Aorta (tissue), 5 donors: ENCODE measurements around the gene CITED1. TPM values are rescaled to one million over a fixed set of nuclear protein-coding genes. Genes with fewer than 3 reads are reported as not detected.

ENCODE experiments used
- ATAC-seq: fragments of 200-7000 bp; cut with Tn5 transposase; one replicate; pipeline ENCODE4 v1.9.1; 2022; ENCODE audit warnings: moderate library complexity; ENCODE audit not compliant: low FRiP score
- DNase-seq, 2 donors: peaks; one replicate each; pipeline ENCODE4 v3.0.0-alpha.2; 2020
- H3K27ac ChIP-seq, 2 donors: one replicate each; pipeline ENCODE4 v1.5.1; 2013; ENCODE audit warnings: low read length in 2 of 2, mild to moderate bottlenecking in 2 of 2, moderate library complexity in 2 of 2, control low read depth in 1 of 2, inconsistent platforms in 1 of 2, low read depth in 1 of 2
- H3K27me3 ChIP-seq, 2 donors: one replicate each; pipeline ENCODE4 v1.6.1; 2013; ENCODE audit warnings: control low read depth in 1 of 2, low read length in 1 of 2, mild to moderate bottlenecking in 1 of 2, moderate library complexity in 1 of 2; ENCODE audit not compliant: insufficient read depth in 2 of 2, control insufficient read depth in 1 of 2
- H3K36me3 ChIP-seq, 2 donors: one replicate each; pipeline ENCODE4 v1.6.1; 2013; ENCODE audit warnings: control low read depth in 1 of 2, low read length in 1 of 2, mild to moderate bottlenecking in 1 of 2; ENCODE audit not compliant: insufficient read depth in 2 of 2, control insufficient read depth in 1 of 2
- H3K4me1 ChIP-seq, 2 donors: one replicate each; pipeline ENCODE4 v1.6.1; 2013; ENCODE audit warnings: low read length in 2 of 2, control low read depth in 1 of 2, mild to moderate bottlenecking in 1 of 2, moderate library complexity in 1 of 2; ENCODE audit not compliant: insufficient read depth in 2 of 2, control insufficient read depth in 1 of 2
- H3K4me3 ChIP-seq, 2 donors: one replicate each; pipeline ENCODE4 v1.5.1; 2013; ENCODE audit warnings: low read length in 2 of 2, control low read depth in 1 of 2, mild to moderate bottlenecking in 1 of 2
- H3K9me3 ChIP-seq: one replicate; pipeline ENCODE4 v1.6.1; 2013; ENCODE audit warnings: mild to moderate bottlenecking, low read length; ENCODE audit not compliant: control insufficient read depth
- intact Hi-C, 2 donors: fragments of 100-400 bp; cut with DNase I; formaldehyde crosslinking; loops; one replicate each; pipeline versions ENCODE4 v1.14.2 to v1.15.0; 2022
- polyA plus RNA-seq, 2 donors: library from polyadenylated mRNA; stranded (reverse); fragments of 200-250 nt; gene quantifications; one replicate each; pipeline ENCODE4 v1.2.3, GENCODE V29; 2013
- total RNA-seq, 2 donors: library from RNA; stranded (reverse); fragmentation: NEBNext Ultra II Directional; extraction: Animal tissue kit (Norgen Biotek cat#: 25700); gene quantifications; one replicate each; pipeline ENCODE4 v1.2.1, GENCODE V29; 2021
- donor health status: healthy with polysubstance abuse.
- donor health status: Bipolar disorder and iron deficiency.
- donor health status: DM: no; HTN: no; CAD: no.
- donor health status: DM: no; HTN: no; CAD: no.
- donor health status: DM: yes; HTN: yes; CAD: no.

Gene CITED1
- total and polyA plus RNA-seq, 4 donors = 0.46 TPM; not detected in 3

- Histone ChIP-seq H3K36me3 (no peaks in the 10 kb centered on the region), H3K9me3 (no peaks in the 10 kb centered on the region), H3K27ac (no peak overlapping the region), H3K4me1 (no peaks in the 10 kb centered on the region), H3K4me3 (no peak overlapping the region), H3K27me3 (no peaks in the 10 kb centered on the region)
- DNase-seq (no peak), ATAC-seq (no peak)
- intact Hi-C loops = no loop called here
These were observed 52.0 kb downstream of the CITED1 start for GRCh38 chrX:72253686-72254085.

Other genes starting within 250 kb of the CITED1 start
- gene RTL5, start 174.0 kb downstream of the CITED1 start, total RNA-seq = 10 to 100 TPM; 12.0 to 13.9 TPM
- 1 to 10 TPM; 6.5 to 8.0 TPM for gene RTL5, start 174.0 kb downstream of the CITED1 start, polyA plus RNA-seq
- gene PIN4, start 124.2 kb downstream of the CITED1 start, total RNA-seq = 1 to 10 TPM; 6.9 to 7.4 TPM
- 10 to 100 TPM; 19.7 to 21.4 TPM for gene PIN4, start 124.2 kb downstream of the CITED1 start, polyA plus RNA-seq
- under 1 TPM; 0.13 to 0.15 TPM for gene ERCC6L, start 66.9 kb downstream of the CITED1 start, total RNA-seq
- gene ERCC6L, start 66.9 kb downstream of the CITED1 start, polyA plus RNA-seq = not detected
- gene RPS4X, start 28.7 kb downstream of the CITED1 start, total RNA-seq = 100 to 1,000 TPM; 732 to 930 TPM
- 1,000 to 10,000 TPM; 1,448 to 1,899 TPM for gene RPS4X, start 28.7 kb downstream of the CITED1 start, polyA plus RNA-seq